Sigmoid colon (tissue), 7 donors: Measurements from ENCODE around the gene NRXN3. TPM values are rescaled to one million over a fixed set of nuclear protein-coding genes. Genes with fewer than 3 reads are reported as not detected.

Experiments
- DNase-seq: peaks from one replicate; pipeline ENCODE4 v3.0.0-alpha.2; 2019
- H3K27ac ChIP-seq, 4 donors: fragments of 200-600 bp; sonication (generic); one replicate each; pipeline ENCODE4 v1.5.1; 2016 to 2019; ENCODE audit warnings: mild to moderate bottlenecking in 1 of 4
- H3K27me3 ChIP-seq, 3 donors: fragments of 200-600 bp; sonication (generic); one replicate each; pipeline ENCODE4 v1.5.1; 2019; ENCODE audit warnings: mild to moderate bottlenecking in 1 of 3
- H3K36me3 ChIP-seq, 4 donors: fragments of 200-600 bp; sonication (generic); one replicate each; pipeline ENCODE4 v1.5.1; 2016 to 2019
- H3K4me1 ChIP-seq, 4 donors: fragments of 200-600 bp; sonication (generic); one replicate each; pipeline ENCODE4 v1.5.1; 2017 to 2019
- H3K4me3 ChIP-seq, 4 donors: fragments of 200-600 bp; sonication (generic); one replicate each; pipeline ENCODE4 v1.5.1; 2017 to 2019; ENCODE audit warnings: mild to moderate bottlenecking in 2 of 4, moderate library complexity in 1 of 4
- H3K9me3 ChIP-seq, 4 donors: fragments of 200-600 bp in 3 of 4; sonication (generic) in 3 of 4; one replicate each; pipeline versions ENCODE4 v1.5.1 to v1.6.1; 2013 to 2019
- EP300 ChIP-seq, 4 donors: sonication (generic); formaldehyde crosslinking; IDR thresholded peaks; one replicate each; pipeline ENCODE4 v1.6.1; 2017; ENCODE audit warnings: antibody characterized with exemption in 4 of 4
- POLR2A ChIP-seq, 2 donors: fragments of 450-650 bp; IDR thresholded peaks; one replicate each; pipeline ENCODE4 v1.6.1; 2016; ENCODE audit warnings: antibody characterized with exemption in 2 of 2, mild to moderate bottlenecking in 2 of 2, moderate library complexity in 2 of 2
- POLR2AphosphoS5 ChIP-seq, 4 donors: sonication (generic); formaldehyde crosslinking; IDR thresholded peaks; one replicate each; pipeline ENCODE4 v1.6.1; 2017; ENCODE audit warnings: antibody characterized with exemption in 4 of 4
- WGBS, 2 donors: extraction: QIAGEN DNeasy Blood & Tissue Kit; methylation state at CpG; one replicate each; pipeline ENCODE4 v1.1.7; 2013; 5-methylcytosine and 5-hydroxymethylcytosine counted together
- intact Hi-C: fragments of 100-400 bp; cut with DNase I; formaldehyde crosslinking; loops from one replicate; pipeline ENCODE4 v1.15.1; 2023
- polyA plus RNA-seq, 3 donors: library from polyadenylated mRNA; stranded (reverse); fragments of 200-250 nt; gene quantifications; one replicate each; pipeline ENCODE4 v1.2.3, GENCODE V29; 2013
- total RNA-seq, 4 donors: library from RNA; depleted of rRNA; stranded (reverse); fragments of >200 nt; gene quantifications; one replicate each; pipeline ENCODE4 v1.1.0, GENCODE V29; 2016
- TF ChIP-seq, protein P1 (sequence below), 4 experiments: fragments of 450-650 bp in 3 of 4; fragments of 200-600 bp in 1 of 4; IDR thresholded peaks; one replicate each; pipeline ENCODE4 v1.5.1; 2016 to 2019; ENCODE audit warnings: antibody characterized with exemption in 4 of 4, mild to moderate bottlenecking in 3 of 4, moderate library complexity in 2 of 4
- donor health status: healthy with polysubstance abuse.
- donor health status: Bipolar disorder and iron deficiency.
- donor health status: healthy.

NRXN3 gene
- total and polyA plus RNA-seq, 7 donors = 0.23 to 46.3 (median 23.2) TPM

- no peak overlapping the region for H3K4me3 ChIP-seq
- H3K4me1 ChIP-seq = no peaks in the 10 kb centered on the region
- WGBS, 2 donors = 74 to 82% methylated on average over 2 of the region's 2 CpGs
- intact Hi-C loops = no loop called here
- TF ChIP-seq, protein P1, sequence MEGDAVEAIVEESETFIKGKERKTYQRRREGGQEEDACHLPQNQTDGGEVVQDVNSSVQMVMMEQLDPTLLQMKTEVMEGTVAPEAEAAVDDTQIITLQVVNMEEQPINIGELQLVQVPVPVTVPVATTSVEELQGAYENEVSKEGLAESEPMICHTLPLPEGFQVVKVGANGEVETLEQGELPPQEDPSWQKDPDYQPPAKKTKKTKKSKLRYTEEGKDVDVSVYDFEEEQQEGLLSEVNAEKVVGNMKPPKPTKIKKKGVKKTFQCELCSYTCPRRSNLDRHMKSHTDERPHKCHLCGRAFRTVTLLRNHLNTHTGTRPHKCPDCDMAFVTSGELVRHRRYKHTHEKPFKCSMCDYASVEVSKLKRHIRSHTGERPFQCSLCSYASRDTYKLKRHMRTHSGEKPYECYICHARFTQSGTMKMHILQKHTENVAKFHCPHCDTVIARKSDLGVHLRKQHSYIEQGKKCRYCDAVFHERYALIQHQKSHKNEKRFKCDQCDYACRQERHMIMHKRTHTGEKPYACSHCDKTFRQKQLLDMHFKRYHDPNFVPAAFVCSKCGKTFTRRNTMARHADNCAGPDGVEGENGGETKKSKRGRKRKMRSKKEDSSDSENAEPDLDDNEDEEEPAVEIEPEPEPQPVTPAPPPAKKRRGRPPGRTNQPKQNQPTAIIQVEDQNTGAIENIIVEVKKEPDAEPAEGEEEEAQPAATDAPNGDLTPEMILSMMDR (IDR thresholded peaks at IDR 0.05) = no peak
- TF ChIP-seq POLR2AphosphoS5 (IDR thresholded peaks at IDR 0.05) = no peak
- no peak for TF ChIP-seq POLR2A (IDR thresholded peaks at IDR 0.05)
- no peak for TF ChIP-seq EP300 (IDR thresholded peaks at IDR 0.05)
- no peaks in the 10 kb centered on the region for H3K36me3 ChIP-seq
- H3K27me3 ChIP-seq = no peaks in the 10 kb centered on the region
- DNase-seq = no peak
- H3K27ac ChIP-seq = no peak overlapping the region
- H3K9me3 ChIP-seq = no peaks in the 10 kb centered on the region
These were observed 1078.0 kb downstream of the NRXN3 start for GRCh38 chr14:79248126-79248525.

DNA sequence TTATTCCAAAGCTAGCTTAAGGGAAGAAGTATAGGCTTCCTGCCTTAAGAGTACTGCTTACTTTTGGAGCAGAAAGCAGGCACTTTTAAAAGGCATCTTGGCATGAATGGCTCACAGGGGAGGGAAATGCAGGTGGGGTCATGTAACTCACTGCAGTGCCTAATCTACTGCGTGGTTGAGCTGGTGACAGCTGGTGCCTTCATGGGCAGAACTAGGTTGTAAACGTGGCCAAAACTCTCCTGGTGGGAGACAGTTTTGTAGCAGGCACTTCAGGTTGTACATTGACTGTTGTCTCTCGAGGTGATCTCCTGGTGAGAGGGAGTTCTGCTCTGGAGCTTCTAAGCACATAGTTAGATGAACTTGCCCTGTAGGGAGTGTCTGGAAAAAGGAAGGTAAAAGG, 1078.6 kb downstream of the NRXN3 start:
- no peak overlapping the region for H3K27ac ChIP-seq
- DNase-seq = no peak
- TF ChIP-seq, protein P1 (IDR thresholded peaks at IDR 0.05) = no peak
- TF ChIP-seq POLR2A (IDR thresholded peaks at IDR 0.05) = no peak
- no peak for TF ChIP-seq POLR2AphosphoS5 (IDR thresholded peaks at IDR 0.05)
- no peak for TF ChIP-seq EP300 (IDR thresholded peaks at IDR 0.05)
- no peak overlapping the region for H3K4me3 ChIP-seq
- 29 to 48% methylated on average over 3 of the region's 3 CpGs for WGBS, 2 donors
- H3K9me3 ChIP-seq = no peaks in the 10 kb centered on the region
- H3K4me1 ChIP-seq = no peaks in the 10 kb centered on the region
- H3K36me3 ChIP-seq = no peaks in the 10 kb centered on the region
- no peaks in the 10 kb centered on the region for H3K27me3 ChIP-seq
- intact Hi-C loops = no loop called here

- DNase-seq = no peak
- Histone ChIP-seq H3K27me3 (no peaks in the 10 kb centered on the region), H3K4me3 (no peak overlapping the region), H3K4me1 (peaks cover 0 to under 1% (median 0%) of the 10 kb centered on the region in 4 donors), H3K36me3 (no peaks in the 10 kb centered on the region), H3K27ac (no peak overlapping the region), H3K9me3 (no peaks in the 10 kb centered on the region)
- TF ChIP-seq POLR2A (IDR thresholded peaks at IDR 0.05) = no peak
- no peak for TF ChIP-seq POLR2AphosphoS5 (IDR thresholded peaks at IDR 0.05)
- no peak for TF ChIP-seq EP300 (IDR thresholded peaks at IDR 0.05)
- intact Hi-C loops = no loop called here
- 83 to 86% methylated on average over 4 of the region's 4 CpGs for WGBS, 2 donors
These were observed 1081.1 kb downstream of the NRXN3 start for GRCh38 chr14:79251278-79251677.

DNA sequence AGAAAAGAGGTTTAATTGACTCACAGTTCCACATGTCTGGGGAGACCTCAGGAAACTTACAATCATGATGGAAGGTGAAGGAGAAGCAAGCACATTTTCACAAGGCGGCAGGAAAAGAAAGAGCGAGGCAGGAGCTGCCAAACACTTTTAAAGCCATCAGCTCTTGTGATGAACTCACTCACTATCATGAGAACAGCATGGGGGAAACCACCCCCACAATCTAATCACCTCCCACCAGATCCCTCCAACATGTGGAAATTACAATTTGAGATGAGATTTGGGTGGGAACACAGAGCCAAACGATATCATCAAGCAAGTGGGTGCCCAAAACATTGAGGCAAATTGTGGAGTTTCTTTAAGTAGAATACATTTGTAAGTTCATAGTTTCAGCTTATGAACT, 1083.4 kb downstream of the NRXN3 start:
- TF ChIP-seq POLR2AphosphoS5 (IDR thresholded peaks at IDR 0.05) (no peak), POLR2A (IDR thresholded peaks at IDR 0.05) (no peak), EP300 (IDR thresholded peaks at IDR 0.05) (no peak)
- TF ChIP-seq, protein P1 (IDR thresholded peaks at IDR 0.05) = no peak
- H3K36me3 ChIP-seq = no peaks in the 10 kb centered on the region
- H3K27me3 ChIP-seq = no peaks in the 10 kb centered on the region
- H3K9me3 ChIP-seq = no peaks in the 10 kb centered on the region
- DNase-seq = no peak
- WGBS, 2 donors = 88% methylated on average over 3 of the region's 3 CpGs
- no peak overlapping the region for H3K27ac ChIP-seq
- intact Hi-C loops = no loop called here
- H3K4me3 ChIP-seq = no peak overlapping the region
- H3K4me1 ChIP-seq = peaks cover 0 to 6% (median 0%) of the 10 kb centered on the region in 4 donors

DNA sequence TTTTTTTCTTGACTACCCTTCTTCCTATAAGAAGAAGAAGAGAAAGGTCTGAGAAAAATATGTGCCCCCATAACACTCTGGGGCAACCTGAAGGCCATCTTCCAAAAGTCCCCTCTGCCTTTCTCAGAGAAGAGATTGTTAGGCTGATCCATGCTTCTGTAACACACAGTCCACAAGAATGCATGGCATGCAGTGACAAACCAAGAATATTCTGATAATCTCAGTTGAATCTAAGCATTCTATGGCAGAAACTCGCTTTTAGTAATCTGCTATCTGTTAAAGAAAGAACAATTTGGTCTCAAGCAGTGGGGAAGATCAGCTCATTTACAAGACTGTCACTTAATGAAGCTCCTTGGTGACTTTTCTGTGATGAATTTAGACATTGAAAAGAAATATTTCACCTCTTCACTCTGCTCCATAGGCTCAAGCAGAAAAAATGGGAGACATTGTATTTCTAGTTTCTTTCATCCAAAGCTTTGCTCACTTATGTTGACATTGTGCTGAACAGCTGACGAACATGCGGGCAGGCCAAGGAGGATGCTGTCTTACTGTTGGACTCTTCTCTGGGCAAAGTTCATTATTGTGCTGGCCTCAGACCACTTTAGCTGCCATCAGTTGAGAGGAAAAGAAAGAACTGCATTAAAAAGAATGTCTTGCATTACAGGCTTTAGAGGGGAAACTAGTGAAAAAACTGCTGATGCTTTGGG, 1084.0 kb downstream of the NRXN3 start:
- TF ChIP-seq, protein P1 (IDR thresholded peaks at IDR 0.05) = no peak
- TF ChIP-seq EP300 (IDR thresholded peaks at IDR 0.05) (no peak), POLR2A (IDR thresholded peaks at IDR 0.05) (no peak), POLR2AphosphoS5 (IDR thresholded peaks at IDR 0.05) (no peak)
- H3K9me3 ChIP-seq = no peaks in the 10 kb centered on the region
- H3K27me3 ChIP-seq = no peaks in the 10 kb centered on the region
- peaks cover 0 to 6% (median 0%) of the 10 kb centered on the region in 4 donors for H3K4me1 ChIP-seq
- no peak overlapping the region for H3K27ac ChIP-seq
- H3K36me3 ChIP-seq = no peaks in the 10 kb centered on the region
- DNase-seq = no peak
- WGBS, 2 donors = 54 to 68% methylated on average over 3 of the region's 3 CpGs
- intact Hi-C loops = no loop called here
- H3K4me3 ChIP-seq = no peak overlapping the region
